ENCODE data around the gene FNIP1. TPM values are rescaled to one million over a fixed set of nuclear protein-coding genes. Genes with fewer than 3 reads are reported as not detected.

The FNIP1 gene
- total RNA-seq, 1 donor from 2014 or later, result 14.4 TPM

DNA sequence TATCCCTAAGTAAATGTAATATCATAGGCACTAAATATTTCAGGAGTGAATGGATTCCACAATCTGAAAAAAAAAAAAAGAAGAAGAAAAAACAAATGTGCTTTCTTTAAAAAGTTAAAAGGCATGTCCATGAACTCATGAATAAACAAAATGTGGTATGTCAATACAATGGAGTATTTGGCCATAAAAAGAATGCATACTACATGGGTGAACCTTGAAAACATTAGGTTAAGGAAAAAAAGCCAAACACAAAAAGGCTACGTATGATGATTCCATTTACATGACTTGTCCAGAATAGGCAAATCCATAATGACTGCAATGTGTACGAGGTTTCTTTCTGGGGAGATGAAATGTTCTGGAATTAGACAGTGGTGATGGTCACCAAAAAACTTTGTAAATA is 45.3 kb downstream of the FNIP1 start:
- DNase-seq (ENCODE audit: low read depth), result no peak
- no peak overlapping the region for H3K4me3 ChIP-seq (ENCODE audit: low read depth, low read length)
- TF ChIP-seq, protein P1, sequence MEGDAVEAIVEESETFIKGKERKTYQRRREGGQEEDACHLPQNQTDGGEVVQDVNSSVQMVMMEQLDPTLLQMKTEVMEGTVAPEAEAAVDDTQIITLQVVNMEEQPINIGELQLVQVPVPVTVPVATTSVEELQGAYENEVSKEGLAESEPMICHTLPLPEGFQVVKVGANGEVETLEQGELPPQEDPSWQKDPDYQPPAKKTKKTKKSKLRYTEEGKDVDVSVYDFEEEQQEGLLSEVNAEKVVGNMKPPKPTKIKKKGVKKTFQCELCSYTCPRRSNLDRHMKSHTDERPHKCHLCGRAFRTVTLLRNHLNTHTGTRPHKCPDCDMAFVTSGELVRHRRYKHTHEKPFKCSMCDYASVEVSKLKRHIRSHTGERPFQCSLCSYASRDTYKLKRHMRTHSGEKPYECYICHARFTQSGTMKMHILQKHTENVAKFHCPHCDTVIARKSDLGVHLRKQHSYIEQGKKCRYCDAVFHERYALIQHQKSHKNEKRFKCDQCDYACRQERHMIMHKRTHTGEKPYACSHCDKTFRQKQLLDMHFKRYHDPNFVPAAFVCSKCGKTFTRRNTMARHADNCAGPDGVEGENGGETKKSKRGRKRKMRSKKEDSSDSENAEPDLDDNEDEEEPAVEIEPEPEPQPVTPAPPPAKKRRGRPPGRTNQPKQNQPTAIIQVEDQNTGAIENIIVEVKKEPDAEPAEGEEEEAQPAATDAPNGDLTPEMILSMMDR (conservative IDR thresholded peaks at IDR 0.05; ENCODE audit: low read depth, low read length), result no peak

GRCh38 chr5:131749723-131750470 is 46.9 kb downstream of the FNIP1 start:
- no peak overlapping the region for H3K4me3 ChIP-seq (ENCODE audit: low read depth, low read length)
- TF ChIP-seq, protein P1 (conservative IDR thresholded peaks at IDR 0.05; ENCODE audit: low read depth, low read length), result no peak
- no peak for DNase-seq (ENCODE audit: low read depth)

- TF ChIP-seq, protein P1 (conservative IDR thresholded peaks at IDR 0.05; ENCODE audit: low read depth, low read length), result no peak
- DNase-seq (ENCODE audit: low read depth), result no peak
These were observed 47.7 kb downstream of the FNIP1 start for GRCh38 chr5:131749138-131749537.

GRCh38 chr5:131747180-131748105 is 49.4 kb downstream of the FNIP1 start:
- no peak overlapping the region for H3K4me3 ChIP-seq (ENCODE audit: low read depth, low read length)
- TF ChIP-seq, protein P1 (conservative IDR thresholded peaks at IDR 0.05; ENCODE audit: low read depth, low read length), result no peak
- DNase-seq (ENCODE audit: low read depth), result no peak

More at GRCh38 chr5:131749138-131749537, 47.7 kb downstream of the FNIP1 start:
- H3K4me3 ChIP-seq (ENCODE audit: low read depth, low read length), result no peak overlapping the region

GRCh38 chr5:131746423-131746822 is 50.4 kb downstream of the FNIP1 start:
- no peak overlapping the region for H3K4me3 ChIP-seq (ENCODE audit: low read depth, low read length)
- DNase-seq (ENCODE audit: low read depth), result no peak
- TF ChIP-seq, protein P1 (conservative IDR thresholded peaks at IDR 0.05; ENCODE audit: low read depth, low read length), result no peak

DNA sequence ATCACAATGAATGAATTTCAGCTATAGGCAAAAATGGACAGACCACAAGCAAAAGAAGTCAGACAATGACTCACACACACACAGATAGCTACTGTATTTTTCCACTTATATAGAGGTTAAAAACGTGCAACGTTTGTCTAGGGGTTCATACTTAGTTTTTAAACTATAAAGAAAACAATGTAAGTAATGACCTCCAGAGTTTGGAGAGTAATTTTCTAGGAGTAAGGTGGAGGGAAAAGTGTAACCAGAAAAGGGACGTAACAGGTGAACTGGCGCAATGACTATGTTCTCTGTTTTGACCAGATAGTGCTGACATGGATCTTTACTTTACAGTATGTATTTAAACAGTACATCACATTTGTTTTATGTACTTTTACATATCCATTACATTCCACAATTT is 51.1 kb downstream of the FNIP1 start:
- no peak for DNase-seq (ENCODE audit: low read depth)
- no peak overlapping the region for H3K4me3 ChIP-seq (ENCODE audit: low read depth, low read length)
- TF ChIP-seq, protein P1 (conservative IDR thresholded peaks at IDR 0.05; ENCODE audit: low read depth, low read length), result no peak
